Measurements from ENCODE around the gene MORN1.

GRCh38 chr1:2279210-2279639 is 112.1 kb downstream of the MORN1 start:
- TF ChIP-seq CTCF (IDR thresholded peaks at IDR 0.05) (no peak), GATA2 (CRISPR knock-in tag; IDR thresholded peaks at IDR 0.05) (no peak), MXI1 (IDR thresholded peaks at IDR 0.05; ENCODE audit: low read depth, low read length) (no peak), YY1 (IDR thresholded peaks at IDR 0.05; ENCODE audit: low read depth) (no peak), REST (IDR thresholded peaks at IDR 0.05; ENCODE audit: low read depth, low read length) (no peak), POLR2AphosphoS5 (IDR thresholded peaks at IDR 0.05; ENCODE audit: low read depth, low read length) (no peak), USF2 (IDR thresholded peaks at IDR 0.05; ENCODE audit: borderline replicate concordance, low read depth, low read length) (no peak), SMC3 (IDR thresholded peaks at IDR 0.05; ENCODE audit: low read depth, low read length) (no peak), GABPA (IDR thresholded peaks at IDR 0.05; ENCODE audit: low read depth) (no peak), MAX (IDR thresholded peaks at IDR 0.05; ENCODE audit: low read depth) (no peak)

Data from SK-N-SH (cell line).